Measurements from ENCODE around the gene NCOR1.
"Not testable (repeated sequence)": the region's sequence is repeated elsewhere in the genome, so short reads cannot be mapped to it uniquely, and the experiment has no call there.

DNA sequence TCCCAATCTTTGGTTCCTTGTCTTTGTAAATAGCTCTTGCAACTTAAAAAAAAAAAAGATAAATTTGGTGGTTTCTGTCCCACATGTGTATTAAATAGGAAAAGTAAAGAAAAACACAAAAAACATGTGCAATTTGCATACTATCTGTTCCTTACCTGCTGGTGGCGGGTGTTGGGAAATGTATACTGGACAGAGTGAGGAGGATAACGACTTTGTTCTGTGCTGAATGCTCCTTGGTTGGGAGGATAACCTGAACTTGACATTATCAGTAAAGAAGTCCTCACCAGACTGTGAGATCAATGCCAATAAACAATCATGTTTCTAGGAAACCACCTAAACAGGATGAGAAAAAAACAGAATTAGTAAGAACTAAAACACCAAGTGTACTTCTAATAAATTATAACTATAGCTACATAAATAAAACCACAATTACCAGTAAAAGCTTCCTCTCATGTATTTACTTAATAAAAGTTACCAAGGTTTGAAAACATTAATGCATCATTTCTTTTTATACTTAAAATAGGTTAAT lies 21.0 kb downstream of the NCOR1 start:
- TF ChIP-seq, protein P1, sequence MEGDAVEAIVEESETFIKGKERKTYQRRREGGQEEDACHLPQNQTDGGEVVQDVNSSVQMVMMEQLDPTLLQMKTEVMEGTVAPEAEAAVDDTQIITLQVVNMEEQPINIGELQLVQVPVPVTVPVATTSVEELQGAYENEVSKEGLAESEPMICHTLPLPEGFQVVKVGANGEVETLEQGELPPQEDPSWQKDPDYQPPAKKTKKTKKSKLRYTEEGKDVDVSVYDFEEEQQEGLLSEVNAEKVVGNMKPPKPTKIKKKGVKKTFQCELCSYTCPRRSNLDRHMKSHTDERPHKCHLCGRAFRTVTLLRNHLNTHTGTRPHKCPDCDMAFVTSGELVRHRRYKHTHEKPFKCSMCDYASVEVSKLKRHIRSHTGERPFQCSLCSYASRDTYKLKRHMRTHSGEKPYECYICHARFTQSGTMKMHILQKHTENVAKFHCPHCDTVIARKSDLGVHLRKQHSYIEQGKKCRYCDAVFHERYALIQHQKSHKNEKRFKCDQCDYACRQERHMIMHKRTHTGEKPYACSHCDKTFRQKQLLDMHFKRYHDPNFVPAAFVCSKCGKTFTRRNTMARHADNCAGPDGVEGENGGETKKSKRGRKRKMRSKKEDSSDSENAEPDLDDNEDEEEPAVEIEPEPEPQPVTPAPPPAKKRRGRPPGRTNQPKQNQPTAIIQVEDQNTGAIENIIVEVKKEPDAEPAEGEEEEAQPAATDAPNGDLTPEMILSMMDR (conservative IDR thresholded peaks at IDR 0.05; ENCODE audit: low read length), result not testable (repeated sequence)
- not testable (repeated sequence) for TF ChIP-seq EZH2phosphoT487 (IDR thresholded peaks at IDR 0.05; ENCODE audit: borderline replicate concordance, low read depth, low read length)

Measured in OCI-LY7 (cell line).